Prostate gland (tissue), 2 donors: Measurements from ENCODE around the gene GRHL1. TPM values are rescaled to one million over a fixed set of nuclear protein-coding genes. Genes with fewer than 3 reads are reported as not detected.

ENCODE experiments used
- DNase-seq: peaks from one replicate; pipeline ENCODE4 v3.0.0-alpha.2; 2019; ENCODE audit warnings: low spot score
- H3K27ac ChIP-seq, 2 donors: fragments of 200-600 bp; sonication (generic); 2 replicates each; pipeline ENCODE4 v1.5.1; 2017 to 2019
- H3K27me3 ChIP-seq: fragments of 200-600 bp; sonication (generic); replicated peaks from 2 replicates; pipeline ENCODE4 v1.5.1; 2019; ENCODE audit not compliant: insufficient read depth
- H3K36me3 ChIP-seq, 2 donors: fragments of 200-600 bp; sonication (generic); 1 replicate in 1 of 2; 2 replicates in 1 of 2; pipeline versions ENCODE4 v1.5.1 to v1.8.1; 2017 to 2019
- H3K4me1 ChIP-seq: fragments of 200-600 bp; sonication (generic); replicated peaks from 2 replicates; pipeline ENCODE4 v1.5.1; 2019
- H3K4me3 ChIP-seq, 2 donors: fragments of 200-600 bp; sonication (generic); 2 replicates each; pipeline ENCODE4 v1.5.1; 2017 to 2019
- H3K9me3 ChIP-seq: fragments of 200-600 bp; sonication (generic); 2 replicates; pipeline ENCODE4 v1.5.1; 2017
- POLR2A ChIP-seq: fragments of 450-650 bp; IDR thresholded peaks from one replicate; pipeline ENCODE4 v1.6.1; 2016; ENCODE audit warnings: antibody characterized with exemption, mild to moderate bottlenecking
- POLR2AphosphoS5 ChIP-seq: sonication (generic); formaldehyde crosslinking; IDR thresholded peaks from one replicate; pipeline ENCODE4 v1.6.1; 2017; ENCODE audit warnings: antibody characterized with exemption
- WGBS: methylation state at CpG from one replicate; pipeline ENCODE4 v1.1.5; 2018; 5-methylcytosine and 5-hydroxymethylcytosine counted together
- intact Hi-C: fragments of 100-400 bp; cut with DNase I; formaldehyde crosslinking; loops from one replicate; pipeline ENCODE4 v1.14.2; 2022
- total RNA-seq, 2 donors: library from RNA; depleted of rRNA; stranded (reverse); fragments of >200 nt; gene quantifications; one replicate each; pipeline ENCODE4 v1.1.0, GENCODE V29; 2016
- TF ChIP-seq, protein P1 (sequence below), 4 experiments: fragments of 200-600 bp in 2 of 4; fragments of 450-650 bp in 2 of 4; sonication (generic) in 2 of 4; IDR thresholded peaks; 1 replicate in 3 of 4; 2 replicates in 1 of 4; pipeline ENCODE4 v1.5.1; 2016 to 2019; ENCODE audit warnings: antibody characterized with exemption in 4 of 4, mild to moderate bottlenecking in 2 of 4, moderate library complexity in 2 of 4

GRHL1 gene
- total RNA-seq, 2 donors from 2014 or later, result 25.7 to 31.8 TPM

DNA sequence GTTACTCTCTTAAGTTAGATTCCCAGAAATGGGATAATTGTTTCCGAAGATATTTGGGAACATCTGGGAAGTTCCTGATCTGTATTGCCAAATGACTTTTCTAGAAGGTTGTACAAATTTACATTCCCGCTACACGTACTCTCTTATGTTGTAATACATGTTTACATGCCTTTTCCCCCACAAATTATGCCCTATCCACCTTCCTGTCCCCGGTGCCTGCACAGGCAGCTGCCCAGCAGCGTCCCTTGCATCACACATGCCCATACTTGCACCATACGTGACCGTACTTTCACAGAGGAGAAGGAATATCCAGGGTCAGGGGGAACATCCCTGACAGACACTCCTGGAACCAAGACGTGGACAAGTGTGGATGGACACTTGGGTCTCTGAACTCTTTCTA lies 67.7 kb downstream of the GRHL1 start:
- H3K4me3 ChIP-seq, result no peak overlapping the region
- H3K36me3 ChIP-seq, result no peaks in the 10 kb centered on the region
- H3K9me3 ChIP-seq, result no peaks in the 10 kb centered on the region
- H3K4me1 ChIP-seq, result no peaks in the 10 kb centered on the region
- H3K27me3 ChIP-seq, result no peaks in the 10 kb centered on the region
- intact Hi-C loops, result no loop called here
- WGBS, result 45% methylated on average over 8 of the region's 8 CpGs
- DNase-seq, result peak; percentile 28
- TF ChIP-seq POLR2AphosphoS5 (peak; percentile 46), POLR2A (no peak)
- TF ChIP-seq, protein P1, sequence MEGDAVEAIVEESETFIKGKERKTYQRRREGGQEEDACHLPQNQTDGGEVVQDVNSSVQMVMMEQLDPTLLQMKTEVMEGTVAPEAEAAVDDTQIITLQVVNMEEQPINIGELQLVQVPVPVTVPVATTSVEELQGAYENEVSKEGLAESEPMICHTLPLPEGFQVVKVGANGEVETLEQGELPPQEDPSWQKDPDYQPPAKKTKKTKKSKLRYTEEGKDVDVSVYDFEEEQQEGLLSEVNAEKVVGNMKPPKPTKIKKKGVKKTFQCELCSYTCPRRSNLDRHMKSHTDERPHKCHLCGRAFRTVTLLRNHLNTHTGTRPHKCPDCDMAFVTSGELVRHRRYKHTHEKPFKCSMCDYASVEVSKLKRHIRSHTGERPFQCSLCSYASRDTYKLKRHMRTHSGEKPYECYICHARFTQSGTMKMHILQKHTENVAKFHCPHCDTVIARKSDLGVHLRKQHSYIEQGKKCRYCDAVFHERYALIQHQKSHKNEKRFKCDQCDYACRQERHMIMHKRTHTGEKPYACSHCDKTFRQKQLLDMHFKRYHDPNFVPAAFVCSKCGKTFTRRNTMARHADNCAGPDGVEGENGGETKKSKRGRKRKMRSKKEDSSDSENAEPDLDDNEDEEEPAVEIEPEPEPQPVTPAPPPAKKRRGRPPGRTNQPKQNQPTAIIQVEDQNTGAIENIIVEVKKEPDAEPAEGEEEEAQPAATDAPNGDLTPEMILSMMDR (IDR thresholded peaks at IDR 0.05), result no peak
- no peak overlapping the region for H3K27ac ChIP-seq

DNA sequence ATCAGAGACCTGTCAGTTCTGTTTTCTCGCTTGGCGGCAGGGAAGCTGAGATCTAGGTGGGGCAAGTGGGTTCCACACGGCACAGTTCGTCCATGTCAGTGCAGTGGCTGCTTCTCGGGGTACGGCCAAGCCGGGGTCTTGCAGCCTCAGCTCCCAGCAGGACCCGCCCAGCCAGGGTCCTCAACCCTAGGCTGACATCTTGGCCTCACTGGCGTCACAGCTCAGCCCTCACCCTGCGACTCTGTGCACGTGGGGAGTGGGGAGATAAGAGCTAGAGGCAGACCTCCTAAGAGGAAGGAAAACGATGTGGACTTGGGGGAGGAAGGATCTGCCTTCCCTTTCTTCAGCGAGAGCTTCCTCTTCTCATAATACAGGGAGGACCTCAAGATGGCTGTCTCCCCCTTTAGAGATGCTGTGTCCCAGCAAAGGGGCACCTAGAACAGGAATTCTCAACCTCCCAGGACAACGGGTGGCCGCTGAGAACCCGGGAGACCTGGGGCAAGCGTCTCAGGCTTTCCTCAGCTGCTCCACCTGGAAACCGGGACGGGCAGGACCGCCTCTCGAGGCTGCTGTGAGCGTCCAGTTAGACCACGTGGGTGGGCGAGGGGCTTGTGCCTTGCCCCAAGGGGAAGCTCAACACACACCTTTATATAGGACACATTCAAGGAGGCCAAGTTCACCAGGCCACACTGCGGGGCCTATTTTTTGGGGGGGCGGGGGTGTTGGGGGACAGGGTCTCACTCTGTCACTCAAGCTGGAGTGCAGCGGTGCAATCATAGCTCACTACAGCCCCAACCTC lies 68.3 kb downstream of the GRHL1 start:
- TF ChIP-seq POLR2A, result no peak
- TF ChIP-seq, protein P1 (IDR thresholded peaks at IDR 0.05), result no peak
- TF ChIP-seq POLR2AphosphoS5, result no peak
- Histone ChIP-seq H3K9me3 (no peaks in the 10 kb centered on the region), H3K27ac (no peak overlapping the region), H3K4me3 (no peak overlapping the region), H3K27me3 (no peaks in the 10 kb centered on the region), H3K4me1 (no peaks in the 10 kb centered on the region), H3K36me3 (no peaks in the 10 kb centered on the region)
- no peak for DNase-seq
- intact Hi-C loops, result no loop called here
- 85% methylated on average over 27 of the region's 27 CpGs for WGBS

DNA sequence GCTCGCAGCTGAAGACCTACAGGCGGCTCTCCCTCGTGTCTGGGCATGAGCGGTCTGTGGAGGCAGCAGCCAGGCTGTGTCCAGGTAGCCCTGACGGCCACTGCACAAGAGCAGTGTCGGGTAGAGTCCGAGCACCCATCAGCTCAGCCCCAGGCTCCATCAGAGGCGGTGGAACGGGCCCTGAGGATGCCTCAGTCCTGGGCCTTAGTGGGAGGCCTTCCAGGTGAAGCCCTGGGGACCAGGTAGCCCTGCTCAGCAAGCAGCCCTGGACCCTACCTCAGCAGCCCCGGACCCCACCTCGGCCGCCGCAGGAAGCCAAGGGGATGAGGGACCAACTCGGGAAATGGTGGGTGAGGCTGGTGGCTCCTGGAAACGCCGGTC lies 70.5 kb downstream of the GRHL1 start:
- intact Hi-C loops, result no loop called here
- TF ChIP-seq POLR2AphosphoS5 (no peak), POLR2A (no peak)
- TF ChIP-seq, protein P1 (IDR thresholded peaks at IDR 0.05), result no peak
- Histone ChIP-seq H3K4me3 (no peak overlapping the region), H3K9me3 (no peaks in the 10 kb centered on the region), H3K27me3 (no peaks in the 10 kb centered on the region), H3K36me3 (no peaks in the 10 kb centered on the region), H3K4me1 (no peaks in the 10 kb centered on the region), H3K27ac (no peak overlapping the region)
- 75% methylated on average over 16 of the region's 16 CpGs for WGBS
- no peak for DNase-seq

DNA sequence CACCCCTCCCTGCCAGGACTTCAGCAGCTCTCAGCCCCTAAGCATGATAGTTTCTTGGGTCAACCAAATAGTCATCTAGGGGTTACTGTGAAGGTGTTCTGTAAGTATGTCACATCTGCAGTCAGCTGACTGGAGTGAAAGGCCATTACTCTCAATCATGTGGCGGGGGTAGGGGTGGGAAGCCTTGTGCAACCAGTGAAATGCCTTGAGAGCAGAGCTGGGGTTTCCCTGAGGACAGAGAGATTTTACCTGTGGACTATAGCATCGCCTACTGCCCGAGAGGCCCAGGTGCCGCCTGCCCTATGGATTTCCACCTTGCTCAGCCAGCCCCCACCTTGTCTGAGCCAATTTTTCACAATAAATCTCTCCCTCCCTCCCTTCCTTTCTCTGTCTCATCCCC lies 71.0 kb downstream of the GRHL1 start:
- Histone ChIP-seq H3K4me3 (no peak overlapping the region), H3K4me1 (no peaks in the 10 kb centered on the region), H3K27me3 (no peaks in the 10 kb centered on the region), H3K9me3 (no peaks in the 10 kb centered on the region), H3K36me3 (no peaks in the 10 kb centered on the region), H3K27ac (no peak overlapping the region)
- no peak for DNase-seq
- TF ChIP-seq, protein P1 (IDR thresholded peaks at IDR 0.05), result no peak
- TF ChIP-seq POLR2AphosphoS5 (no peak), POLR2A (no peak)
- intact Hi-C loops, result no loop called here
- 88% methylated on average over 4 of the region's 4 CpGs for WGBS

DNA sequence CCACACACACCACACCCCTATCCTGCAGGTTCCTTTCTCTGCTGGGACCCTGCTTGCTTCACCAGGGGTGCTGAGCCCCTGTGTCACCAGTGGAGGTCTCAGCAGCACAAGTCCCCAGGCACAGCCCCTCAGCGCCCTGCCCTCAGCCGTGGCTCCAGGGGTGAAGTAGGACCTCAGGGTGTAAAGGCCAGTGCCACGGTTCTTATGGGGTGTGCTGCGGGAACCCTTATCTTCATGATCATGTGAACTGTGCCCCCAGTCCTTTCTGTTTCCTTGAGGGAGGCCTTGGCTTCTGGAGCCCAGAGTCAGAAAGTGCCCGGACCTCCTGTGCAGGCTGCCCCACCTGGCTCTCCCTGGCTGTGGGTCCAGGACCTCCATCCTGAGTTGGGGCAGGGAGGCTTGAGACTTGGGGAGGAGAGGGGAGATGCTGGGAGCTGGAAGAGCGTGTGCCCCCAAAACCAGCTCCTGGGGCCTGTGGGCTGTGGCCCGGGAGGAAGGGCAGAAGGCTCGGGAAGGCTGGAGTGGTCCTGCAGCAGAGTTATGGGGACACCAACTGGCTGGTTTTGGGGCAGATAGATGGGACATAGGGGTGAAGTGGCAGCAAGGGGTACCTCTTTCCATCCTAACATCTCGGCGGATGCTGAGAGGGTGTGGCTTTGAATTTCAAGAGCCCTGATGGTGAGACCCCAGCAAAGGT lies 71.6 kb downstream of the GRHL1 start:
- intact Hi-C loops, result no loop called here
- H3K9me3 ChIP-seq, result no peaks in the 10 kb centered on the region
- no peaks in the 10 kb centered on the region for H3K4me1 ChIP-seq
- no peak overlapping the region for H3K27ac ChIP-seq
- H3K36me3 ChIP-seq, result no peaks in the 10 kb centered on the region
- TF ChIP-seq, protein P1 (IDR thresholded peaks at IDR 0.05), result no peak
- TF ChIP-seq POLR2AphosphoS5, result no peak
- no peak for TF ChIP-seq POLR2A
- DNase-seq, result no peak
- H3K27me3 ChIP-seq, result no peaks in the 10 kb centered on the region
- 90% methylated on average over 10 of the region's 10 CpGs for WGBS
- no peak overlapping the region for H3K4me3 ChIP-seq
